Measurements from ENCODE around the gene FRY. TPM values are rescaled to one million over a fixed set of nuclear protein-coding genes. Genes with fewer than 3 reads are reported as not detected.

Gene FRY
- total and polyA plus RNA-seq, 10 of the 15 experiments (the other 5 are each of a cell fraction or from before 2014, with no cell fraction given): 0.18 to 1.4 (median 0.30) TPM

DNA sequence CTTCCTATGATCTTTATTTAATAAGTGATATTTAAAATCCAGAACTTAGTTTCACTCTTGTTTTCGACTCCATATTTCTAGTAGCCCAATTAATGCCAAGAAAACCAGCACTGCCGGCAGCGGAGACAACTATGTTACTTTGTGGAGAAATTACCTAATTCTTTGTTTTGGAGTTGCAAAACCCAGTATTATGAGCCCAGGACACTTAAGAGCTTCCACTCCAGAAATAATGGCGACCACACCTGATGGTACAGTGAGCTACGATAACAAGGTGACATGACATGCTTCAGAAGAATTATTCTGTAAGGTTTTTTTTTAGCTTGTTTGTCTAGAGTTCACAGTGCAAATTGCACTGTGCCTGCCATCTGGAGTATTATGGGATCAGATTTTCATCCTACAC is 147.2 kb downstream of the FRY start (continued):
- no peak for TF ChIP-seq SUZ12 (IDR thresholded peaks at IDR 0.05; ENCODE audit: unreplicated experiment)
- no peak for TF ChIP-seq GABPA (IDR thresholded peaks at IDR 0.05; ENCODE audit: low read depth)
- TF ChIP-seq CEBPB (IDR thresholded peaks at IDR 0.05; ENCODE audit: borderline replicate concordance in 1 of 2, low read depth in 2 of 2, low read length in 2 of 2): no peak

GRCh38 chr13:32179708-32180107 is 148.1 kb downstream of the FRY start:
- Histone ChIP-seq H3K36me3 (ENCODE audit: control insufficient read depth in 2 of 2, insufficient read depth in 2 of 2, low read length in 1 of 2) (no peaks in the 10 kb centered on the region), H3K79me2 (ENCODE audit: control insufficient read depth, insufficient read depth, low read length) (no peaks in the 10 kb centered on the region), H3K9ac (ENCODE audit: control insufficient read depth, insufficient read depth, low read length) (no peak overlapping the region), H3K4me2 (ENCODE audit: control insufficient read depth, insufficient read depth) (no peak overlapping the region), H2AFZ (ENCODE audit: control insufficient read depth, low read depth, low read length) (no peak overlapping the region), H3K27ac (ENCODE audit: control insufficient read depth, insufficient read depth) (no peak overlapping the region), H3K27me3 (replicated peaks in 1 of 2; ENCODE audit: control insufficient read depth in 2 of 2, insufficient read depth in 2 of 2, low read length in 1 of 2) (no peaks in the 10 kb centered on the region), H3K4me3 (no peak overlapping the region), H3K9me3 (replicated peaks; ENCODE audit: control insufficient read depth, insufficient read depth, low read length) (no peaks in the 10 kb centered on the region), H4K20me1 (ENCODE audit: control insufficient read depth, insufficient read depth) (no peaks in the 10 kb centered on the region), H3K4me1 (ENCODE audit: control insufficient read depth, insufficient read depth, low read length) (no peaks in the 10 kb centered on the region)
- ChIA-PET POLR2A (no interaction called here), RAD21 (ENCODE audit: unreplicated experiment) (no interaction called here), CTCF (interaction anchor here (1.1 kb wide), 1 partner anchor 57 kb away, joined by 3 read pairs; no protein-coding TSS in a partner anchor), SMC1A (ENCODE audit: uncharacterized antibody, unreplicated experiment) (interaction anchor here (1.0 kb wide), 1 partner anchor 11 kb away, joined by 4 read pairs; no protein-coding TSS in a partner anchor)
- no peak for ATAC-seq
- intact Hi-C loops (cut with micrococcal nuclease; ENCODE audit: unreplicated experiment): no loop called here
- BruUV-seq (replicated peaks): no TSS peak
- FAIRE-seq: no peak
- in situ Hi-C loops (cut with MboI): no loop called here
- 59% methylated on average over 2 of the region's 2 CpGs for WGBS (ENCODE audit: insufficient coverage, insufficient replicate concordance, low lambda C conversion rate, missing lambda C conversion rate)
- DNase-seq (ENCODE audit: low read depth, low spot score): no peak
- TF ChIP-seq CREM (IDR thresholded peaks at IDR 0.05; ENCODE audit: low read depth) (no peak), MXI1 (IDR thresholded peaks at IDR 0.05; ENCODE audit: low read depth, low read length) (no peak), RB1 (IDR thresholded peaks at IDR 0.05; ENCODE audit: borderline replicate concordance) (no peak), MTA2 (IDR thresholded peaks at IDR 0.05; ENCODE audit: low read depth) (no peak), IRF4 (IDR thresholded peaks at IDR 0.05; ENCODE audit: low read depth, low read length) (no peak), BRCA1 (IDR thresholded peaks at IDR 0.05; ENCODE audit: low read depth, low read length) (no peak), ELK1 (IDR thresholded peaks at IDR 0.05; ENCODE audit: low read depth, low read length) (no peak), IRF3 (IDR thresholded peaks at IDR 0.05) (no peak), ZZZ3 (IDR thresholded peaks at IDR 0.05; ENCODE audit: control insufficient read depth, insufficient read length, low read depth) (no peak), TARDBP (IDR thresholded peaks at IDR 0.05; ENCODE audit: borderline replicate concordance) (no peak)
- TF ChIP-seq, protein P1, sequence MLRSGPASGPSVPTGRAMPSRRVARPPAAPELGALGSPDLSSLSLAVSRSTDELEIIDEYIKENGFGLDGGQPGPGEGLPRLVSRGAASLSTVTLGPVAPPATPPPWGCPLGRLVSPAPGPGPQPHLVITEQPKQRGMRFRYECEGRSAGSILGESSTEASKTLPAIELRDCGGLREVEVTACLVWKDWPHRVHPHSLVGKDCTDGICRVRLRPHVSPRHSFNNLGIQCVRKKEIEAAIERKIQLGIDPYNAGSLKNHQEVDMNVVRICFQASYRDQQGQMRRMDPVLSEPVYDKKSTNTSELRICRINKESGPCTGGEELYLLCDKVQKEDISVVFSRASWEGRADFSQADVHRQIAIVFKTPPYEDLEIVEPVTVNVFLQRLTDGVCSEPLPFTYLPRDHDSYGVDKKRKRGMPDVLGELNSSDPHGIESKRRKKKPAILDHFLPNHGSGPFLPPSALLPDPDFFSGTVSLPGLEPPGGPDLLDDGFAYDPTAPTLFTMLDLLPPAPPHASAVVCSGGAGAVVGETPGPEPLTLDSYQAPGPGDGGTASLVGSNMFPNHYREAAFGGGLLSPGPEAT (IDR thresholded peaks at IDR 0.05; ENCODE audit: low read depth): no peak
- TF ChIP-seq, protein P2, sequence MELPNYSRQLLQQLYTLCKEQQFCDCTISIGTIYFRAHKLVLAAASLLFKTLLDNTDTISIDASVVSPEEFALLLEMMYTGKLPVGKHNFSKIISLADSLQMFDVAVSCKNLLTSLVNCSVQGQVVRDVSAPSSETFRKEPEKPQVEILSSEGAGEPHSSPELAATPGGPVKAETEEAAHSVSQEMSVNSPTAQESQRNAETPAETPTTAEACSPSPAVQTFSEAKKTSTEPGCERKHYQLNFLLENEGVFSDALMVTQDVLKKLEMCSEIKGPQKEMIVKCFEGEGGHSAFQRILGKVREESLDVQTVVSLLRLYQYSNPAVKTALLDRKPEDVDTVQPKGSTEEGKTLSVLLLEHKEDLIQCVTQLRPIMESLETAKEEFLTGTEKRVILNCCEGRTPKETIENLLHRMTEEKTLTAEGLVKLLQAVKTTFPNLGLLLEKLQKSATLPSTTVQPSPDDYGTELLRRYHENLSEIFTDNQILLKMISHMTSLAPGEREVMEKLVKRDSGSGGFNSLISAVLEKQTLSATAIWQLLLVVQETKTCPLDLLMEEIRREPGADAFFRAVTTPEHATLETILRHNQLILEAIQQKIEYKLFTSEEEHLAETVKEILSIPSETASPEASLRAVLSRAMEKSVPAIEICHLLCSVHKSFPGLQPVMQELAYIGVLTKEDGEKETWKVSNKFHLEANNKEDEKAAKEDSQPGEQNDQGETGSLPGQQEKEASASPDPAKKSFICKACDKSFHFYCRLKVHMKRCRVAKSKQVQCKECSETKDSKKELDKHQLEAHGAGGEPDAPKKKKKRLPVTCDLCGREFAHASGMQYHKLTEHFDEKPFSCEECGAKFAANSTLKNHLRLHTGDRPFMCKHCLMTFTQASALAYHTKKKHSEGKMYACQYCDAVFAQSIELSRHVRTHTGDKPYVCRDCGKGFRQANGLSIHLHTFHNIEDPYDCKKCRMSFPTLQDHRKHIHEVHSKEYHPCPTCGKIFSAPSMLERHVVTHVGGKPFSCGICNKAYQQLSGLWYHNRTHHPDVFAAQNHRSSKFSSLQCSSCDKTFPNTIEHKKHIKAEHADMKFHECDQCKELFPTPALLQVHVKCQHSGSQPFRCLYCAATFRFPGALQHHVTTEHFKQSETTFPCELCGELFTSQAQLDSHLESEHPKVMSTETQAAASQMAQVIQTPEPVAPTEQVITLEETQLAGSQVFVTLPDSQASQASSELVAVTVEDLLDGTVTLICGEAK (IDR thresholded peaks at IDR 0.05; ENCODE audit: borderline replicate concordance): no peak
